ENCODE data around the gene TAMALIN.

DNA sequence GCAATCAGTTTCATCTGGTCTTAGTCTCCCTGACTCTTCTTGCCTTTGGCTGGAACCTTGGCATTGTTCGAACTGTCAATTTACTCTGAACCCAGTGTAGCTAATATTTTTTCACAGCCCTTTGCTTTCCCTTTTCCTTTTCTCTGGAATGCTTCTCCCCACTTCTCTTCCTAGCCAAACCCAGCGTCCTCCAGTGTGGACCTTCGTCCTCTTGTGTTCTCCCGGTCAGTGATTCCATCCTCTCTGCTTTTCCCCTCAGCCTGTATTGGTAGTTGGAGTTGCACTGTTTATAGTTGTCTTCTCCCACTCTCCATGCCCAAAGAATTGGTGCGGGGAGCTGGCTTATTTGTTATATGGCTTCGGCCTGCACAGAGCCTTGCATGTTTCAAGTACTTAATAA is 45.9 kb upstream of the TAMALIN start:
- TF ChIP-seq, protein P1, sequence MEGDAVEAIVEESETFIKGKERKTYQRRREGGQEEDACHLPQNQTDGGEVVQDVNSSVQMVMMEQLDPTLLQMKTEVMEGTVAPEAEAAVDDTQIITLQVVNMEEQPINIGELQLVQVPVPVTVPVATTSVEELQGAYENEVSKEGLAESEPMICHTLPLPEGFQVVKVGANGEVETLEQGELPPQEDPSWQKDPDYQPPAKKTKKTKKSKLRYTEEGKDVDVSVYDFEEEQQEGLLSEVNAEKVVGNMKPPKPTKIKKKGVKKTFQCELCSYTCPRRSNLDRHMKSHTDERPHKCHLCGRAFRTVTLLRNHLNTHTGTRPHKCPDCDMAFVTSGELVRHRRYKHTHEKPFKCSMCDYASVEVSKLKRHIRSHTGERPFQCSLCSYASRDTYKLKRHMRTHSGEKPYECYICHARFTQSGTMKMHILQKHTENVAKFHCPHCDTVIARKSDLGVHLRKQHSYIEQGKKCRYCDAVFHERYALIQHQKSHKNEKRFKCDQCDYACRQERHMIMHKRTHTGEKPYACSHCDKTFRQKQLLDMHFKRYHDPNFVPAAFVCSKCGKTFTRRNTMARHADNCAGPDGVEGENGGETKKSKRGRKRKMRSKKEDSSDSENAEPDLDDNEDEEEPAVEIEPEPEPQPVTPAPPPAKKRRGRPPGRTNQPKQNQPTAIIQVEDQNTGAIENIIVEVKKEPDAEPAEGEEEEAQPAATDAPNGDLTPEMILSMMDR (IDR thresholded peaks at IDR 0.05; ENCODE audit: insufficient read depth, low read length, poor library complexity, severe bottlenecking) = no peak
- TF ChIP-seq EZH2phosphoT487 (conservative IDR thresholded peaks at IDR 0.05; ENCODE audit: low read length) = no peak
